Hair follicle dermal papilla cell (primary cell): ENCODE measurements around the gene MORN3. TPM values are rescaled to one million over a fixed set of nuclear protein-coding genes. Genes with fewer than 3 reads are reported as not detected.

Experiments used
- small RNA-seq: library from RNA; depleted of rRNA; stranded (forward); fragments of <200 nt; gene quantifications from one replicate; pipeline ENCODE3, GENCODE V24; 2012
- total RNA-seq: library from RNA; depleted of rRNA; stranded (reverse); fragments of >200 nt; gene quantifications from 2 replicates; pipeline ENCODE4 v1.2.3, GENCODE V29; 2012

The MORN3 gene, protein sequence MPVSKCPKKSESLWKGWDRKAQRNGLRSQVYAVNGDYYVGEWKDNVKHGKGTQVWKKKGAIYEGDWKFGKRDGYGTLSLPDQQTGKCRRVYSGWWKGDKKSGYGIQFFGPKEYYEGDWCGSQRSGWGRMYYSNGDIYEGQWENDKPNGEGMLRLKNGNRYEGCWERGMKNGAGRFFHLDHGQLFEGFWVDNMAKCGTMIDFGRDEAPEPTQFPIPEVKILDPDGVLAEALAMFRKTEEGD
- 0.97 TPM in 2 replicates for total RNA-seq

DNA sequence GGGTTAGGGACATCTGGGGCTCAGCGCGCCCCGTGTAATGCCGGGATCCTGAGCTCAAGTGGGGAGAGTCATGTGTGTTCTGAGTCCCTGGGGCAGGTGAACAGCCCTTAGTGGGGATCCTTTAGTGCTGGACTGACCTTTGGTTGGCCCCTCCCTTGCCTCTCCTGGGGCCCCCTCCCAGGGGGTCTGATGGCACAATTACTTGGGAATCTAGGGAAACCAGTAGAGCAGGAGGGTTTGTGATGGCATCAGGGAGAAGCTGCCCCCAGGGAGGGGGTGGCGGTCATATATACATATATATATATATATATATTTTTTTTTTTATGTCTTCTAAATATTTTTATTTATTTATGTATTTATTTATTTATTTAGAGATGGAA is at the start of gene MORN3:
Gene MORN3 (minus strand): TSS at position 134 of the 380 bp plus-strand sequence. CDS start 171 bp downstream, outside the sequence.

DNA sequence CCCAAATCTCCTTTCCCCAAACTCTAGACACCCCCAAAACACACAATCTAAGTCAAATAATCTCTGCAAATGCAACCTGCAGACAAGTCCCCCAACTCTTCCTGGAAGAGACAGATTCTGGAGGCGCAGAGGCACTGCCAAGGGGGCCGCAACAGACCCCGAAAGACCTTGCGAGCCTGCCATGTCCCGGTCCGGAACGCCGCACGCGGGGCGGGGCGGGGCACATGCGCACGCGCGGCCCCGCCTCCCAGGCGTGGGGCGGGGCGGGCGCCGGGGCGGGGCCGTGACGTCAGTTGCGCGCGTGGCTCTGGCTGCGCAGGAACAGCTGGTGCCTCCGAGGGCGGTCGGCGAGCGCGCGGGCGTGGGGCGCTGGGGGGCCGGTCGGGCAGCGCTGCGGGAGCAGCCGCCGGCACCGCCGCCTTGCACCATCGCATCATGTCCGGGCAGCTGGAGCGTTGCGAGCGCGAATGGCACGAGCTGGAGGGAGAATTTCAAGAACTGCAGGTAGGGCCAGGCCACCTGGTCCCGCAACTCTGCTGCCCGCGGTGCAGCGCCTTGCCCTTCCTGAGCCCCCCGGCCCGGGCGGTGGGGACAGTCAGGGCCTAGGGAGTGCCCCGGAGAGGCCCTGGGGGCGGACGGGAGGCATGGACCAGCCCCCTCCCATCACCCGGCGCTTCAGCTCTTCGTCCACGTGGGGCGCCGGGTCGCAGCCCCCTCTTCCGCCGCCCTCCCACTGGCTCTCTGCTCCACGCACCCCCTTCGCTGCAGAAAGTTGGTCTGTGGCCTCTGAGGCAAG is 43.2 kb upstream of the MORN3 start, which contains the start of gene TMEM120B:
Gene TMEM120B (plus strand): TSS at position 292 of the 796 bp plus-strand sequence. CDS start 144 bp downstream, at position 436.

DNA sequence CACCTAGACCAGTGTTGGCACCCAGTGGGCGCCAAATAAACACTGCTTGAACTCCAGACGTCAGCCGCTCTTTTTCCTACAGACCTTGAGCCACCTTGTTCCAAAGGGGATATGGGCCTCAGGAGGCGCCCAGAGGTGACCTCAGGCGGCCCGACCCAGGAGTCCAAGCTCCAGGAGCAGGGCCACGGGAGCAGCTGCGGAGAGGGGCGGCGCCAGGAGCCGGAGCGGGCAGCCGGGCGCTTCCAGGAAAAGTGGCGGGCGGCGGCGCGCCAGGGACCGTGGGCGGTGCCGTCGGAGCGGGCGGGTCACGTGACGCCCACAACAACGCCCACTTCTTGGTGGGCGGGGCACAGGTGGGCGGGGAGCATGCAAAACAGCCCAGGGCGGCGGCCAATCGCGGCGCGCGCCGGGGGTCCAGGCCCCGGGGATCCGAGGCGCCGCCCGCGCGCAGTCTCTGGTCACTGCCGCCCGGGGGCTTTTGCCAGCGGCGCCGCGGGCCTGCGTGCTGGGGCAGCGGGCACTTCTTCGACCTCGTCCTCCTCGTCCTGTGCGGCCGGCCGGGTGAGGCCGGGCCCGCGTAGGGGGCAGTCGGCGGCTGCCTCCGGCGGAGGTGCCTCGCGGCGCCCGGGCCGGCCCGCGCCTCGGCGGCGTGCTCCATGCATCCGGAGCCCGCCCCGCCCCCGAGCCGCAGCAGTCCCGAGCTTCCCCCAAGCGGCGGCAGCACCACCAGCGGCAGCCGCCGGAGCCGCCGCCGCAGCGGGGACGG is 43.2 kb downstream of the MORN3 start, which contains the start of gene ORAI1:
Gene ORAI1 (plus strand): TSS at position 444 of the 766 bp plus-strand sequence.

Small RNAs within 50 kb of the gene (small RNA-seq; reads per million reads assigned to genes)
- gene RNU6-1004P, result not detected

Other genes with a start within 250 kb of the MORN3 start
- 28.8 and 37.3 TPM in 2 replicates for gene KDM2B, start 88.6 kb downstream of the MORN3 start, total RNA-seq
- gene ORAI1, start 43.1 kb downstream of the MORN3 start, total RNA-seq, result 7.7 and 9.9 TPM in 2 replicates
- 11.5 and 13.8 TPM in 2 replicates for gene TMEM120B, start 43.1 kb upstream of the MORN3 start, total RNA-seq
- 5.7 and 7.7 TPM in 2 replicates for gene RHOF, start 124.0 kb upstream of the MORN3 start, total RNA-seq
- 6.8 and 7.0 TPM in 2 replicates for gene SETD1B, start 134.4 kb upstream of the MORN3 start, total RNA-seq
- not detected in 2 replicates for gene HPD, start 189.2 kb upstream of the MORN3 start, total RNA-seq
- gene PSMD9, start 219.1 kb upstream of the MORN3 start, total RNA-seq, result 47.1 and 60.0 TPM in 2 replicates
- gene CFAP251, start 248.9 kb upstream of the MORN3 start, total RNA-seq, result 4.0 and 4.5 TPM in 2 replicates